HepG2 (cell line): ENCODE results near the gene WNT9A. TPM values are rescaled to one million over a fixed set of nuclear protein-coding genes. Genes with fewer than 3 reads are reported as not detected.

Experiments
- ATAC-seq: fragments of 200-7000 bp; cut with Tn5 transposase; 3 replicates; pipeline ENCODE4 v1.9.1; 2020; ENCODE audit warnings: mild to moderate bottlenecking, moderate library complexity
- BruUV-seq: library from RNA; stranded (reverse); fragments of 400-500 nt; replicated peaks from 2 replicates; lab custom pipeline; 2021; lab: Mats Ljungman, UMichigan
- CTCF ChIA-PET: fragments of 300-600 bp; formaldehyde crosslinking; extraction: SDS; loops from one replicate; lab custom pipeline; 2021; ENCODE audit warnings: low total read pairs, inconsistent platforms, low intra/inter-chr PET ratio; lab: Yijun Ruan, JAX
- POLR2A ChIA-PET: fragments of 350-600 bp; sonication (Branson Sonifier 250); formaldehyde crosslinking; loops from one replicate; lab custom pipeline; 2020; ENCODE audit warnings: antibody characterized with exemption, inconsistent platforms; lab: Yijun Ruan, JAX
- DNase-seq: peaks from one replicate; pipeline ENCODE4 v3.0.0-alpha.2; 2015; ENCODE audit warnings: low spot score
- FAIRE-seq: peaks from 3 replicates; lab custom pipeline; 2011; peaks lifted over from hg19 to GRCh38; lab: Jason Lieb, UNC
- H2AFZ ChIP-seq: one replicate; pipeline ENCODE4 v1.6.1; 2011; ENCODE audit warnings: low read length, inconsistent platforms
- H3K27ac ChIP-seq: fragments of 300-600 bp; 3 replicates; pipeline ENCODE4 v1.8.0; 2011; ENCODE audit warnings: mixed run types, mild to moderate bottlenecking, mixed read lengths, low read length, inconsistent platforms; ENCODE audit not compliant: insufficient read depth; ENCODE audit errors: extremely low read length
- H3K27me3 ChIP-seq, 2 experiments: fragments of 200-600 bp in 1 of 2; 2 replicates in 1 of 2; 3 replicates in 1 of 2; pipeline versions ENCODE4 v1.6.0 to v1.8.0; 2011; ENCODE audit warnings: low read length in 2 of 2, mild to moderate bottlenecking in 2 of 2, moderate library complexity in 2 of 2, inconsistent platforms in 1 of 2; ENCODE audit not compliant: insufficient read depth in 2 of 2, control insufficient read depth in 1 of 2
- H3K36me3 ChIP-seq, 2 experiments: fragments of 200-600 bp in 1 of 2; replicated peaks in 1 of 2; 2 replicates in 1 of 2; 3 replicates in 1 of 2; pipeline versions ENCODE4 v1.5.1 to v1.8.0; 2011; ENCODE audit warnings: low read length in 2 of 2, inconsistent platforms in 1 of 2; ENCODE audit not compliant: insufficient read depth in 2 of 2, control insufficient read depth in 1 of 2
- H3K4me1 ChIP-seq: 2 replicates; pipeline ENCODE4 v1.5.1; 2012; ENCODE audit warnings: low read length, inconsistent platforms; ENCODE audit not compliant: insufficient read depth
- H3K4me2 ChIP-seq: 2 replicates; pipeline ENCODE4 v1.6.0; 2011; ENCODE audit warnings: low read depth, low read length, inconsistent platforms
- H3K4me3 ChIP-seq, 3 experiments: fragments of 200-600 bp in 1 of 3; sonication (generic), shearing (Covaris generic) in 1 of 3; replicated peaks in 1 of 3; 2 replicates each; pipeline ENCODE4 v1.5.1; 2011 to 2016; ENCODE audit warnings: low read length in 3 of 3, inconsistent platforms in 2 of 3, low read depth in 2 of 3, mild to moderate bottlenecking in 2 of 3, control low read depth in 1 of 3, mixed read lengths in 1 of 3; ENCODE audit not compliant: insufficient read depth in 1 of 3
- H3K79me2 ChIP-seq: one replicate; pipeline ENCODE4 v1.6.1; 2011; ENCODE audit warnings: low read length, inconsistent platforms; ENCODE audit not compliant: insufficient read depth
- H3K9ac ChIP-seq: 2 replicates; pipeline ENCODE4 v1.6.0; 2011; ENCODE audit warnings: mild to moderate bottlenecking, low read depth, low read length, inconsistent platforms; ENCODE audit not compliant: insufficient read depth
- H3K9me3 ChIP-seq: 2 replicates; pipeline ENCODE4 v1.5.1; 2012; ENCODE audit warnings: mild to moderate bottlenecking, low read length
- H4K20me1 ChIP-seq: 2 replicates; pipeline ENCODE4 v1.6.0; 2011; ENCODE audit warnings: inconsistent platforms, mild to moderate bottlenecking, low read length, moderate library complexity; ENCODE audit not compliant: insufficient read depth
- ATF7-NPFF ChIP-seq: sonication (generic); formaldehyde crosslinking; IDR thresholded peaks from 2 replicates; pipeline ENCODE4 v1.8.1; 2023; ENCODE audit warnings: mild to moderate bottlenecking, low read depth, missing genetic modification reagents, moderate library complexity
- BRD4 ChIP-seq: sonication (generic); formaldehyde crosslinking; IDR thresholded peaks from 2 replicates; pipeline ENCODE4 v1.4.0; 2020; ENCODE audit warnings: missing genetic modification reagents
- LBX2 ChIP-seq: sonication (generic); formaldehyde crosslinking; IDR thresholded peaks from 2 replicates; pipeline ENCODE4 v1.5.0; 2020; ENCODE audit warnings: missing genetic modification reagents, mild to moderate bottlenecking, borderline replicate concordance
- MAFF ChIP-seq: IDR thresholded peaks from 2 replicates; pipeline ENCODE4 v1.6.1; 2011; ENCODE audit warnings: low read depth, low read length, improper control_type of control experiment
- MAX ChIP-seq: IDR thresholded peaks from 2 replicates; pipeline ENCODE4 v1.6.1; 2012; ENCODE audit warnings: inconsistent platforms
- RCOR2 ChIP-seq: IDR thresholded peaks from 2 replicates; pipeline ENCODE4 v1.6.1; 2016; ENCODE audit warnings: missing biosample characterization, missing genetic modification reagents
- SMAD3 ChIP-seq: sonication (generic); formaldehyde crosslinking; IDR thresholded peaks from 2 replicates; pipeline ENCODE4 v1.4.0; 2020; ENCODE audit warnings: missing genetic modification reagents
- ZBTB21 ChIP-seq: sonication (generic); formaldehyde crosslinking; IDR thresholded peaks from 2 replicates; pipeline ENCODE4 v1.4.0; 2020; ENCODE audit warnings: missing genetic modification reagents
- ZNF331 ChIP-seq: sonication (generic); formaldehyde crosslinking; IDR thresholded peaks from 2 replicates; pipeline ENCODE4 v1.4.0; 2020; ENCODE audit warnings: missing genetic modification reagents
- ZNF790 ChIP-seq: sonication (generic); formaldehyde crosslinking; IDR thresholded peaks from 2 replicates; pipeline ENCODE4 v1.8.0; 2022; ENCODE audit warnings: missing genetic modification reagents, mild to moderate bottlenecking, borderline replicate concordance
- WGBS: methylation state at CpG from one replicate; pipeline ENCODE4 v1.1.6; 2017; ENCODE audit warnings: low lambda C conversion rate; 5-methylcytosine and 5-hydroxymethylcytosine counted together
- in situ Hi-C: cut with HindIII; loops from 2 replicates; pipeline ENCODE4 v1.10.0; 2017; ENCODE audit warnings: low pct_unique_long_range_greater_than_20kb; ENCODE audit not compliant: extremely low pct_ligation_motif_present
- intact Hi-C: fragments of 100-400 bp; cut with micrococcal nuclease; formaldehyde crosslinking; loops from one replicate; pipeline ENCODE4 v1.10.0; 2022; ENCODE audit not compliant: unreplicated experiment
- polyA plus RNA-seq, 8 experiments: library from polyadenylated mRNA; depleted of rRNA in 3 of 8; stranded (reverse) in 7 of 8; unstranded in 1 of 8; fragments of >200 nt; fragmentation: Illumina TruSeq in 4 of 8; extraction: Trizol in 4 of 8; gene quantifications; 2 replicates each; pipeline versions ENCODE4 v1.2.1 to v1.2.3, GENCODE V29; 2011 to 2016; ENCODE audit warnings: low read depth in 4 of 8, missing spikeins in 1 of 8, mixed read lengths in 1 of 8; ENCODE audit not compliant: insufficient read depth in 1 of 8
- total RNA-seq, 5 experiments: library from RNA; depleted of rRNA; stranded (reverse); fragments of >200 nt; fragmentation: Illumina TruSeq; extraction: Trizol; gene quantifications; 2 replicates each; pipeline ENCODE4 v1.2.3, GENCODE V29; 2016; ENCODE audit warnings: low read depth in 1 of 5
- TF ChIP-seq, protein P1 (sequence below): sonication (generic); formaldehyde crosslinking; IDR thresholded peaks from 2 replicates; pipeline ENCODE4 v1.5.0; 2020; ENCODE audit warnings: missing genetic modification reagents, mild to moderate bottlenecking, borderline replicate concordance
- TF ChIP-seq, protein P2 (sequence below): sonication (generic); formaldehyde crosslinking; conservative IDR thresholded peaks from 2 replicates; pipeline ENCODE4 v1.8.0; 2022; ENCODE audit warnings: low read depth, missing genetic modification reagents
- TF ChIP-seq, protein P3 (sequence below): sonication (generic); formaldehyde crosslinking; IDR thresholded peaks from 2 replicates; pipeline ENCODE4 v1.4.0; 2020; ENCODE audit warnings: missing genetic modification reagents
- TF ChIP-seq, protein P4 (sequence below): sonication (generic); formaldehyde crosslinking; conservative IDR thresholded peaks from 2 replicates; pipeline ENCODE4 v1.4.0; 2020; ENCODE audit warnings: missing genetic modification reagents

The WNT9A gene
- total and polyA plus RNA-seq, 2 of the 13 experiments (the other 11 are each of a cell fraction or from before 2014, with no cell fraction given) = 0.04 TPM; not detected in 1

- BruUV-seq = no TSS peak
- Histone ChIP-seq H2AFZ (no peak overlapping the region), H3K9ac (no peak overlapping the region), H3K36me3 (no peaks in the 10 kb centered on the region), H3K4me3 (no peak overlapping the region), H3K27me3 (peaks cover 7 to 36% of the 10 kb centered on the region in 2 experiments), H3K4me2 (no peak overlapping the region), H4K20me1 (no peaks in the 10 kb centered on the region), H3K79me2 (no peaks in the 10 kb centered on the region), H3K27ac (no peak overlapping the region), H3K4me1 (no peaks in the 10 kb centered on the region), H3K9me3 (no peaks in the 10 kb centered on the region)
- FAIRE-seq (no peak), ATAC-seq (no peak), DNase-seq (no peak)
- intact Hi-C loops (no loop called here), in situ Hi-C loops (no loop called here)
- ChIA-PET POLR2A (no interaction called here), CTCF (no interaction called here)
- 14% methylated on average over 8 of the region's 14 CpGs for WGBS
- TF ChIP-seq, protein P1, sequence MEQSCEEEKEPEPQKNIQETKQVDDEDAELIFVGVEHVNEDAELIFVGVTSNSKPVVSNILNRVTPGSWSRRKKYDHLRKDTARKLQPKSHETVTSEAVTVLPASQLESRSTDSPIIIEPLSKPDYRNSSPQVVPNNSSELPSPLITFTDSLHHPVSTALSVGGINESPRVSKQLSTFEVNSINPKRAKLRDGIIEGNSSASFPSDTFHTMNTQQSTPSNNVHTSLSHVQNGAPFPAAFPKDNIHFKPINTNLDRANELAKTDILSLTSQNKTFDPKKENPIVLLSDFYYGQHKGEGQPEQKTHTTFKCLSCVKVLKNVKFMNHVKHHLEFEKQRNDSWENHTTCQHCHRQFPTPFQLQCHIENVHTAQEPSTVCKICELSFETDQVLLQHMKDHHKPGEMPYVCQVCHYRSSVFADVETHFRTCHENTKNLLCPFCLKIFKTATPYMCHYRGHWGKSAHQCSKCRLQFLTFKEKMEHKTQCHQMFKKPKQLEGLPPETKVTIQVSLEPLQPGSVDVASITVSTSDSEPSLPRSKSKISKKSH (CRISPR knock-in tag) = no peak
- TF ChIP-seq BRD4 (no peak), ZNF790 (CRISPR knock-in tag) (no peak), SMAD3 (no peak), RCOR2 (CRISPR knock-in tag) (no peak), MAFF (no peak), ZNF331 (CRISPR knock-in tag) (no peak), ZBTB21 (no peak), LBX2 (CRISPR knock-in tag) (no peak), ATF7-NPFF (CRISPR knock-in tag) (no peak), MAX (no peak)
- TF ChIP-seq, protein P2, sequence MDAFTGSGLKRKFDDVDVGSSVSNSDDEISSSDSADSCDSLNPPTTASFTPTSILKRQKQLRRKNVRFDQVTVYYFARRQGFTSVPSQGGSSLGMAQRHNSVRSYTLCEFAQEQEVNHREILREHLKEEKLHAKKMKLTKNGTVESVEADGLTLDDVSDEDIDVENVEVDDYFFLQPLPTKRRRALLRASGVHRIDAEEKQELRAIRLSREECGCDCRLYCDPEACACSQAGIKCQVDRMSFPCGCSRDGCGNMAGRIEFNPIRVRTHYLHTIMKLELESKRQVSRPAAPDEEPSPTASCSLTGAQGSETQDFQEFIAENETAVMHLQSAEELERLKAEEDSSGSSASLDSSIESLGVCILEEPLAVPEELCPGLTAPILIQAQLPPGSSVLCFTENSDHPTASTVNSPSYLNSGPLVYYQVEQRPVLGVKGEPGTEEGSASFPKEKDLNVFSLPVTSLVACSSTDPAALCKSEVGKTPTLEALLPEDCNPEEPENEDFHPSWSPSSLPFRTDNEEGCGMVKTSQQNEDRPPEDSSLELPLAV (CRISPR knock-in tag) = no peak
- TF ChIP-seq, protein P3, sequence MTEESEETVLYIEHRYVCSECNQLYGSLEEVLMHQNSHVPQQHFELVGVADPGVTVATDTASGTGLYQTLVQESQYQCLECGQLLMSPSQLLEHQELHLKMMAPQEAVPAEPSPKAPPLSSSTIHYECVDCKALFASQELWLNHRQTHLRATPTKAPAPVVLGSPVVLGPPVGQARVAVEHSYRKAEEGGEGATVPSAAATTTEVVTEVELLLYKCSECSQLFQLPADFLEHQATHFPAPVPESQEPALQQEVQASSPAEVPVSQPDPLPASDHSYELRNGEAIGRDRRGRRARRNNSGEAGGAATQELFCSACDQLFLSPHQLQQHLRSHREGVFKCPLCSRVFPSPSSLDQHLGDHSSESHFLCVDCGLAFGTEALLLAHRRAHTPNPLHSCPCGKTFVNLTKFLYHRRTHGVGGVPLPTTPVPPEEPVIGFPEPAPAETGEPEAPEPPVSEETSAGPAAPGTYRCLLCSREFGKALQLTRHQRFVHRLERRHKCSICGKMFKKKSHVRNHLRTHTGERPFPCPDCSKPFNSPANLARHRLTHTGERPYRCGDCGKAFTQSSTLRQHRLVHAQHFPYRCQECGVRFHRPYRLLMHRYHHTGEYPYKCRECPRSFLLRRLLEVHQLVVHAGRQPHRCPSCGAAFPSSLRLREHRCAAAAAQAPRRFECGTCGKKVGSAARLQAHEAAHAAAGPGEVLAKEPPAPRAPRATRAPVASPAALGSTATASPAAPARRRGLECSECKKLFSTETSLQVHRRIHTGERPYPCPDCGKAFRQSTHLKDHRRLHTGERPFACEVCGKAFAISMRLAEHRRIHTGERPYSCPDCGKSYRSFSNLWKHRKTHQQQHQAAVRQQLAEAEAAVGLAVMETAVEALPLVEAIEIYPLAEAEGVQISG = no peak
- TF ChIP-seq, protein P4, sequence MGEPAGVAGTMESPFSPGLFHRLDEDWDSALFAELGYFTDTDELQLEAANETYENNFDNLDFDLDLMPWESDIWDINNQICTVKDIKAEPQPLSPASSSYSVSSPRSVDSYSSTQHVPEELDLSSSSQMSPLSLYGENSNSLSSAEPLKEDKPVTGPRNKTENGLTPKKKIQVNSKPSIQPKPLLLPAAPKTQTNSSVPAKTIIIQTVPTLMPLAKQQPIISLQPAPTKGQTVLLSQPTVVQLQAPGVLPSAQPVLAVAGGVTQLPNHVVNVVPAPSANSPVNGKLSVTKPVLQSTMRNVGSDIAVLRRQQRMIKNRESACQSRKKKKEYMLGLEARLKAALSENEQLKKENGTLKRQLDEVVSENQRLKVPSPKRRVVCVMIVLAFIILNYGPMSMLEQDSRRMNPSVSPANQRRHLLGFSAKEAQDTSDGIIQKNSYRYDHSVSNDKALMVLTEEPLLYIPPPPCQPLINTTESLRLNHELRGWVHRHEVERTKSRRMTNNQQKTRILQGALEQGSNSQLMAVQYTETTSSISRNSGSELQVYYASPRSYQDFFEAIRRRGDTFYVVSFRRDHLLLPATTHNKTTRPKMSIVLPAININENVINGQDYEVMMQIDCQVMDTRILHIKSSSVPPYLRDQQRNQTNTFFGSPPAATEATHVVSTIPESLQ (CRISPR knock-in tag) = no peak
Observed at GRCh38 chr1:227889047-227889862, 58.5 kb downstream of the WNT9A start.
